Smooth muscle cell of the brain vasculature (primary cell): ENCODE results near the gene NUP62.

Experiments used
- DNase-seq: peaks from one replicate; pipeline ENCODE4 v3.0.0-alpha.2; 2012; ENCODE audit warnings: low read depth, low spot score

NUP62 gene

GRCh38 chr19:49869484-49870308 lies 59.6 kb downstream of the NUP62 start:
- peak; percentile 99 for DNase-seq

DNA sequence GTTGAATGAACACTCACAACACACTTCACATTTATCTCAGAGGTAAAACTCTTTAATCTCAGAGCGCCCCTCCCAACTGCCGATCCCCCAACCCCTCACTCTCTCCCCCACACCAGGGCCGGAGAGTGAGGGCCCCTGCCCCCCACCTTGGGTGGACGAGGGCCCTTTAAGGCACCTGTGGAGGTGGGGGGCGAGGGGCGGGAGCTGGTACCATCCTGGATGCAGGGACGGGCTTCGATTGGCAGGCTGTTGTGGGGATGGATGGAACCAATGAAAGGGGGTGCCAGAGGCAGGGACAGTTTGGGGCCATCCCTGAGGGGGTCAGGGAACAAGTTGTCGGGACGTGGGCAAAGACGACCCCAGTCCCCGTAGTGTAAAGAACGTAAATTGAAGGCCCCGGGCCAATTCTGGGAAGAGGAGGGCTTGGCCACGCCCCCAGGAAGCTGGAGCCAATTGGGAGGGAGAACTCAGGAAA lies 60.3 kb downstream of the NUP62 start:
- no peak for DNase-seq

DNA sequence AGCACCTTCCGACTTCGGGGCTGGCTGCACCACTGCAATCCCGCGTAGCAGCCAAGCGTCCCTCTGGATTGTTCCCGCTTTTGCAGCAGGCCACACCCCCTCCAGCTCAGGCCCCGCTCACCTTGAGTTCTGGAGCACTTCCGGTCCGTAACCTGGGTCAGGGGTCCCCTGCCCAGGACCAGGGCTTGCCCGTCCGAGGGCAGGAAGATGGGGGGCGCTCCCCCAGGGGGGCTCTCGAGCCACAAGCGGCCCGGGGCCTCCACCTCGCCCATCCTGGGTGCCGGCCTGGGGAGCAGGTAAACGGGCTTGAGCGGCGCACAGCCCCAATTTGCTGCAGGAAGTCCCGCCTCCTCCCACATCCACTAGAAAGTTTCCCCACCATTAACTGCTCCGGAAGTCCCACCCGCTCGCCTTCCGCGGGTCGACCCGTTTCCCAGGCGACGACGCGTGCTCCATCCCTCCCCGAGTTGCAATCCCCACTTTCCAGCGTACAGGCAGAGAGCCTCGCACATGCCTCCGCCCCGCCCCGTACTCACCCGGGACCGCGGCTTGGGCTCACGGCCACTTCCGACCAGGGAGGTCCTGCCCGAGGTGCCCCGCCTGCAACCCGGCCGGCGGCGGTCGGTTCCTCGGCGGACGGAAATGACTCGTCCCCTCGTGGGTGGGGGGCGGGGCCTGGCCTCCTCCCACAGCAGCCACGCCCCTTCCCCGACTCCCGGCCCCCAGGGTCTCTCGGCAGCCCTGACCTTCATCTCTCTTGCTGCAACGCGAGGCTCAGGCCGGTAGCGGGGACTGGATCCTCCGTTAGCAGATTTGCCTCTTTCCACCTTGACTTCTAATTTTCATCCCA lies 62.1 kb downstream of the NUP62 start, which contains the start of gene PNKP:
Gene PNKP (minus strand): TSS at position 644 of the 850 bp plus-strand sequence. CDS start 372 bp downstream, at position 272.
- DNase-seq, result no peak

DNA sequence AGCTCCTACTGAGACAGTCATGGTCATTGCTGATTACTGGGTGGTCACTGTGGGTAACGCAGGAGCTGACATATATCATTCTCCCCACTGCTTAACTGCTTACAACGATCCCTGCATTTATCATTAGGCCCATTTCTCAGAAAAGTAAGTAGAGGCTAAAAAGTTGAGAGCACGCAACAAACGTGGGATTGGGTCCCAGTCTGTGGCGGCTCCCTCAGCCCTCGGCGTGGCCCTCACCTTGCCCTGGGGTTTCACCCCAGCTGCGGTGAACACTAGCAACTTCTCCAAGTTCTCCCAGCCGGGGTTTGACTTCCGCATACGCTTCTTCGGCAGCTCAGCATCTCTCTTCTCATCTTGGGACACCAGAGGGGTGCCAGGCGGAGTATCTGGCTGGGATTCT lies 64.4 kb downstream of the NUP62 start:
- DNase-seq, result no peak

GRCh38 chr19:49863935-49864320 lies 65.4 kb downstream of the NUP62 start:
- DNase-seq, result no peak

DNA sequence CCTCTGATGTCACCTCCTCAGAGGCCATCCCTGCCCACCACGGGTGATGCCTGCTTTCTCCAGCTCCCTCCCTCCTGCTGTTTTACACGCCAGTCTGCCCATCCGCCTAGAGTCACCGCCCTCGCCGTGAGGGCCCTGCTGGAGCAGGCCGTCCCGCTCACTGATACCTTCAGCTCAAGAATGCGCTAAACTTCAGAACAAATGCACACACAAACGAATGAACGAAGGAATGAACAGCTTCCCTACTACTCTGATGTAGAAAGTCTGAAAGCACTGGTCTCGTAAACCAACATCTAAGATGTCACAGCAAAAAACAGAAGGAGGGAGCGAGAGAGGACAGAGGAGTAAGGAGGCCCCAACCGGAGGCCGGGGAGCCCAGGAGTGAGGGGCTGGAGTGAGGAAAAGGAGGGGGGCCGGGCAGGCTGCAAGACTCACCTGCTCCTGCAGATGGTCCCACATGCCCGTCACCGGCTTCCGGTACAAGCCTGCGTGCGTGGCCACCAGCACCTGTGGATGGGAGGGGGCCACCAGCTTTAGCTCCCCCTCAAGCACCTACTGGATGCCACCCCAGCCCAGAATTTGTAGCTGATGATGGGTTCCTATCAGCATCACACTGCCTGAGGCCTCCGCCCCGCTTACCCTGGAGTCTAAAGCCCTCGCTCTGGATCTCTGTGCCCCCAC lies 65.9 kb downstream of the NUP62 start:
- no peak for DNase-seq

GRCh38 chr19:49862391-49863253 lies 66.7 kb downstream of the NUP62 start:
- DNase-seq, result no peak

- DNase-seq, result no peak
Observed at GRCh38 chr19:49861541-49862378, 67.5 kb downstream of the NUP62 start.

GRCh38 chr19:49861107-49861506 lies 68.2 kb downstream of the NUP62 start:
- no peak for DNase-seq

DNA sequence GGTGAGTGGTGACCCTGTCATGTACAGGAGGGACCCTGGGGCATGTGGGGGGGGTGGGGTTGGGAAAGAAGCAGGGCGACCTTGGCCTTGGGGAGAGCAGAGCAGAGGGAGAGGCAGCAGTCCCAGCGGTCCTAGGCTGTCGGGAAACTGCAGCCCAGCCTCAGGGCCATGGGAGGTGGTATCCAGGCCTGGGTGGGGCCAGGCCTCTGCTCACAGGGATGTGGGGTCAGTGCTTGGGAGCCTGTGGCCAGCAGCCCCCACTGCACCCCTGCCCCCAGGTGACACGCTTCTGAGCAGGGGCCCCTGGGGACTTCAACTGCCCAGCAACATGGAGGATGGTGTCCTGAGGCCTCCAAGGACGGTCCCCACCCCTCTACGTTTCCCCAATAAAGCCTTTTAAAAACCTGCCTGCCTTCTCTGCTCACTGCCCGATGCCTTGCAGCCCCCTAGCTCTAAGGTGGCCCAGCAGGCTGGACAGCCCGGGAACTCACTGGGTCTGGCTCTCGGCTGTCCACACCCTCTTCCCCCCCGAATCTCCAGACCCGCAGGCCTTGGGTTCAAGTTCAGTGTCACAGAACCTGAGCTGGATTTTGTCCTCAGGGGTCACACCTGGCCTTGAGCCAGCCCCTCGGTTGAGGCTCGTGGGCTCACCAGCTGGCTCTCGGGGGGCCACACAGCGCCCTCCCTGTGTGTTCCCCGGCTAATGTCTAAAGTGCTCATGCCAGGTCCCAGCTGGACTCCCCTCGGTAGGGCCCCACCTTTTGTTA lies 68.8 kb downstream of the NUP62 start:
- no peak for DNase-seq

DNA sequence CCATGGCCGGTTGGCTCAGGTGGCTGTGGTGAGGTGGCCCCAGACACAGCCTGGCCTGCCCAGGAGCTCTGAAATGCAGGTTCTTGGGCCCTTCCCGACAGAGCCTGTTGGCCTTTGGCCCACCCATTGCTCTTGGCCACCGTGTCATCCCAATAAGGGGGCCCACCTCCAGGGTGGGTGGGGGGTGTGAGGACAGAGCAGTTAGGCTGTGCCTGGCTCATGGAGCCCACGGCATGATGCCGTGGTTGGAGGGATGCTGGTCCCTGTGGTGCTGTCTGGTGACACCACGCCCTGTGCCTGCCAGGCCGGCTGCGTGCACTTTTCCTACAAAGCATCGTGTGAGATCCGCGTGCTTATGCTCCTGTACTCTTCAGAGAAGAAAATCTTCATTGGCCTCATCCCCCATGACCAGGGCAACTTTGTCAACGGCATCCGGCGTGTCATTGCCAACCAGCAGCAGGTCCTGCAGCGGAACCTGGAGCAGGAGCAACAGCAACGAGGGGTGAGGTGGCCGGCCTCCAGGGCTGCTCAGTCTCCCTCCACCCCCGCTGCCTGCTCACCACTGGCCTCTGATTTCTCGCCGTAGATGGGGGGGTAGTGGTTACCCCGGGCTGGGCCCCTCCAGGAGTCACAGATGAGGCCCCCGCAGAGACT lies 69.5 kb downstream of the NUP62 start:
- no peak for DNase-seq

- no peak for DNase-seq
Observed at GRCh38 chr19:49858088-49858985, 71.0 kb downstream of the NUP62 start.

GRCh38 chr19:49857838-49858087 lies 71.5 kb downstream of the NUP62 start:
- no peak for DNase-seq

GRCh38 chr19:49857061-49857837 lies 72.1 kb downstream of the NUP62 start:
- DNase-seq, result no peak
